Sigmoid colon (tissue), 4 donors: Measurements from ENCODE around the gene VGLL3.

Source experiments
- CTCF ChIP-seq, 4 experiments: fragments of 450-650 bp in 3 of 4; fragments of 200-600 bp in 1 of 4; IDR thresholded peaks; one replicate each; pipeline ENCODE4 v1.5.1; 2016 to 2019; ENCODE audit warnings: antibody characterized with exemption in 4 of 4, mild to moderate bottlenecking in 3 of 4, moderate library complexity in 2 of 4
- EP300 ChIP-seq, 4 donors: sonication (generic); formaldehyde crosslinking; IDR thresholded peaks; one replicate each; pipeline ENCODE4 v1.6.1; 2017; ENCODE audit warnings: antibody characterized with exemption in 4 of 4
- POLR2A ChIP-seq, 2 donors: fragments of 450-650 bp; IDR thresholded peaks; one replicate each; pipeline ENCODE4 v1.6.1; 2016; ENCODE audit warnings: antibody characterized with exemption in 2 of 2, mild to moderate bottlenecking in 2 of 2, moderate library complexity in 2 of 2

GRCh38 chr3:87002346-87002745 is 11.4 kb upstream of the VGLL3 start:
- TF ChIP-seq CTCF (IDR thresholded peaks at IDR 0.05) (no peak), POLR2A (IDR thresholded peaks at IDR 0.05) (no peak), EP300 (IDR thresholded peaks at IDR 0.05) (no peak)
